ENCODE data around the gene FMOD.

Gene FMOD

GRCh38 chr1:203353486-203353885 is 2.6 kb upstream of the FMOD start:
- no peaks in the 10 kb centered on the region for H3K79me2 ChIP-seq (ENCODE audit: insufficient read depth, low read length)
- no peaks in the 10 kb centered on the region for H3K4me1 ChIP-seq (ENCODE audit: insufficient read depth, low read length, poor library complexity, severe bottlenecking)
- H3K36me3 ChIP-seq (ENCODE audit: insufficient read depth, low read length), result no peaks in the 10 kb centered on the region
- TF ChIP-seq EZH2phosphoT487 (IDR thresholded peaks at IDR 0.05; ENCODE audit: borderline replicate concordance), result no peak
- no peak for TF ChIP-seq CTCF (conservative IDR thresholded peaks at IDR 0.05; ENCODE audit: low read length)
- H3F3A ChIP-seq (ENCODE audit: low read depth), result no peaks in the 10 kb centered on the region
- H3K9me3 ChIP-seq (ENCODE audit: insufficient read depth, low read depth, low read length), result no peaks in the 10 kb centered on the region
- H3K9me2 ChIP-seq (replicated peaks; ENCODE audit: low read depth, low read length), result no peaks in the 10 kb centered on the region
- H3K4me2 ChIP-seq (ENCODE audit: low read depth, low read length, poor library complexity, severe bottlenecking), result no peak overlapping the region
- H2AFZ ChIP-seq (ENCODE audit: low read length), result no peak overlapping the region
- H4K20me1 ChIP-seq (ENCODE audit: insufficient read depth, low read length, poor library complexity, severe bottlenecking), result no peaks in the 10 kb centered on the region
- no peak overlapping the region for H3K4me3 ChIP-seq (ENCODE audit: low read length, poor library complexity, severe bottlenecking)
- H3K27me3 ChIP-seq (ENCODE audit: insufficient read depth, low read length, poor library complexity, severe bottlenecking), result no peaks in the 10 kb centered on the region
- no peak overlapping the region for H3K9ac ChIP-seq (ENCODE audit: low read depth, low read length, poor library complexity, severe bottlenecking)

DNA sequence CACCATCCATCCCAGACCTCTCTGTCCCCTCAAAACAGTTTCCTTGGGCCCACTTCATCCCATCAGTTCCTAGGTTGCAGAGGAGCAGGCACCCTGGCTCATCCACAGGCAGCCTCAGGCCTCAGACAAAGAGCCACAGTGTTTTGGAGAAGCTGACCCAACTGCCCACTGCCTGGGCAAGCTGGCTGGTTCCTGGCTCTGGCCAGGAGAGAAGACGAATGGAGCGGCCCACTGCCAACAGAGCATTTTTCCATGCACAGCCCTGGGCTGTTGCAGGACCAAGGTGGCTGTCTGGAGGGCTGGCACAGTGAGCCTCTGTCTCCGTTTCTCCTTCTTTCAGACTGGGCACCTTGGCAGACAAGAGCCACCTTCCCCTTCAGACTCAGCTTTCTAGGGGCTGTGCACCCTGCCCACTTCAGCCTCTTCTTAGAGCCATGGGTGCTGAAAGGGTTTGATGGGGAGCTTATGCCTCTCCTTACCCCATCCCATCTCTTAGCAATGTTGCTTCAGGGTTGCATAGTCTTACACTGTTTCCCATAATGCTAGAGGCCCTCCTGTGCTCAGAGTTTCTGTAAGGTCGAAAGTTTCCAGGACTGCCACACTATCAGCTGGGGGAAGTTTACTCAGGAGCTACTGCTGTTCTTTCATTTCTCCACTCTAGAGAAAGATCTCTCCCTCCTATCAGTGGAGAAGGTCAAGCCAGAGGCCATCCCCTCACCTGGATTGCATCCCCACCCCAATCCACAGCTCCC is 973 bp downstream of the FMOD start:
- Histone ChIP-seq H2AFZ (ENCODE audit: low read length) (no peak overlapping the region), H3K9me3 (ENCODE audit: insufficient read depth, low read depth, low read length) (no peaks in the 10 kb centered on the region), H3K27me3 (ENCODE audit: insufficient read depth, low read length, poor library complexity, severe bottlenecking) (no peaks in the 10 kb centered on the region), H3K9me2 (replicated peaks; ENCODE audit: low read depth, low read length) (no peaks in the 10 kb centered on the region), H3K9ac (ENCODE audit: low read depth, low read length, poor library complexity, severe bottlenecking) (no peak overlapping the region), H4K20me1 (ENCODE audit: insufficient read depth, low read length, poor library complexity, severe bottlenecking) (no peaks in the 10 kb centered on the region), H3K36me3 (ENCODE audit: insufficient read depth, low read length) (no peaks in the 10 kb centered on the region), H3F3A (ENCODE audit: low read depth) (no peaks in the 10 kb centered on the region), H3K4me2 (ENCODE audit: low read depth, low read length, poor library complexity, severe bottlenecking) (no peak overlapping the region), H3K4me3 (ENCODE audit: low read length, poor library complexity, severe bottlenecking) (no peak overlapping the region), H3K79me2 (ENCODE audit: insufficient read depth, low read length) (no peaks in the 10 kb centered on the region), H3K4me1 (ENCODE audit: insufficient read depth, low read length, poor library complexity, severe bottlenecking) (no peaks in the 10 kb centered on the region)
- no peak for TF ChIP-seq EZH2phosphoT487 (IDR thresholded peaks at IDR 0.05; ENCODE audit: borderline replicate concordance)
- no peak for TF ChIP-seq CTCF (conservative IDR thresholded peaks at IDR 0.05; ENCODE audit: low read length)

- H3K36me3 ChIP-seq (ENCODE audit: insufficient read depth, low read length), result no peaks in the 10 kb centered on the region
- no peak for TF ChIP-seq CTCF (conservative IDR thresholded peaks at IDR 0.05; ENCODE audit: low read length)
- no peak for TF ChIP-seq EZH2phosphoT487 (IDR thresholded peaks at IDR 0.05; ENCODE audit: borderline replicate concordance)
- no peaks in the 10 kb centered on the region for H3K9me2 ChIP-seq (replicated peaks; ENCODE audit: low read depth, low read length)
- H3K4me3 ChIP-seq (ENCODE audit: low read length, poor library complexity, severe bottlenecking), result no peak overlapping the region
- H3K9ac ChIP-seq (ENCODE audit: low read depth, low read length, poor library complexity, severe bottlenecking), result no peak overlapping the region
- no peaks in the 10 kb centered on the region for H3K27me3 ChIP-seq (ENCODE audit: insufficient read depth, low read length, poor library complexity, severe bottlenecking)
- H3F3A ChIP-seq (ENCODE audit: low read depth), result no peaks in the 10 kb centered on the region
- no peaks in the 10 kb centered on the region for H3K9me3 ChIP-seq (ENCODE audit: insufficient read depth, low read depth, low read length)
- H3K79me2 ChIP-seq (ENCODE audit: insufficient read depth, low read length), result no peaks in the 10 kb centered on the region
- H3K4me1 ChIP-seq (ENCODE audit: insufficient read depth, low read length, poor library complexity, severe bottlenecking), result no peaks in the 10 kb centered on the region
- no peaks in the 10 kb centered on the region for H4K20me1 ChIP-seq (ENCODE audit: insufficient read depth, low read length, poor library complexity, severe bottlenecking)
- no peak overlapping the region for H2AFZ ChIP-seq (ENCODE audit: low read length)
- H3K4me2 ChIP-seq (ENCODE audit: low read depth, low read length, poor library complexity, severe bottlenecking), result no peak overlapping the region
These were observed 1.8 kb downstream of the FMOD start for GRCh38 chr1:203349166-203349565.

Measured in Loucy (cell line).